ENCODE results near the gene LMF1.
A peak's percentile ranks its signal among the peaks of the same experiment; 100 is the strongest.

LMF1 gene

GRCh38 chr16:932831-933330 is 37.9 kb downstream of the LMF1 start:
- Histone ChIP-seq H3K4me3 (ENCODE audit: insufficient read length, low read depth) (no peak overlapping the region), H3K27me3 (ENCODE audit: insufficient read depth, insufficient read length) (no peaks in the 10 kb centered on the region), H3K4me1 (ENCODE audit: insufficient read depth, insufficient read length) (peaks cover 22% of the 10 kb centered on the region), H3K9ac (ENCODE audit: insufficient read length, low read depth) (no peak overlapping the region), H3K9me3 (ENCODE audit: insufficient read depth, low read length) (no peaks in the 10 kb centered on the region), H3K36me3 (ENCODE audit: insufficient read depth, insufficient read length, low read length) (peaks cover 6% of the 10 kb centered on the region)
- no peak for DNase-seq (ENCODE audit: low read depth, low spot score)
- TF ChIP-seq ZNF274 (IDR thresholded peaks at IDR 0.05; ENCODE audit: low read depth, low read length) = no peak
- TF ChIP-seq YY1 (IDR thresholded peaks at IDR 0.05; ENCODE audit: insufficient read depth, insufficient read length) = no peak
- no peak for TF ChIP-seq SUZ12 (IDR thresholded peaks at IDR 0.05; ENCODE audit: extremely low read depth, insufficient read depth, insufficient read length)

GRCh38 chr16:931626-932500 is 38.9 kb downstream of the LMF1 start:
- Histone ChIP-seq H3K4me3 (ENCODE audit: insufficient read length, low read depth) (no peak overlapping the region), H3K9me3 (ENCODE audit: insufficient read depth, low read length) (peaks cover 5% of the 10 kb centered on the region; the same call in 1 of the 2 replicates), H3K27me3 (ENCODE audit: insufficient read depth, insufficient read length) (no peaks in the 10 kb centered on the region), H3K9ac (ENCODE audit: insufficient read length, low read depth) (peak overlapping the region; percentile 16), H3K36me3 (ENCODE audit: insufficient read depth, insufficient read length, low read length) (peaks cover 6% of the 10 kb centered on the region), H3K4me1 (ENCODE audit: insufficient read depth, insufficient read length) (peaks cover 26% of the 10 kb centered on the region)
- DNase-seq (ENCODE audit: low read depth, low spot score) = no peak
- no peak for TF ChIP-seq ZNF274 (IDR thresholded peaks at IDR 0.05; ENCODE audit: low read depth, low read length)
- no peak for TF ChIP-seq SUZ12 (IDR thresholded peaks at IDR 0.05; ENCODE audit: extremely low read depth, insufficient read depth, insufficient read length)
- no peak for TF ChIP-seq YY1 (IDR thresholded peaks at IDR 0.05; ENCODE audit: insufficient read depth, insufficient read length)

- DNase-seq (ENCODE audit: low read depth, low spot score) = no peak
- H3K36me3 ChIP-seq (ENCODE audit: insufficient read depth, insufficient read length, low read length) = peaks cover 6% of the 10 kb centered on the region
- peak overlapping the region; percentile 16 for H3K9ac ChIP-seq (ENCODE audit: insufficient read length, low read depth)
- H3K27me3 ChIP-seq (ENCODE audit: insufficient read depth, insufficient read length) = no peaks in the 10 kb centered on the region
- TF ChIP-seq SUZ12 (IDR thresholded peaks at IDR 0.05; ENCODE audit: extremely low read depth, insufficient read depth, insufficient read length) (no peak), ZNF274 (IDR thresholded peaks at IDR 0.05; ENCODE audit: low read depth, low read length) (no peak), YY1 (IDR thresholded peaks at IDR 0.05; ENCODE audit: insufficient read depth, insufficient read length) (no peak)
- no peak overlapping the region for H3K4me3 ChIP-seq (ENCODE audit: insufficient read length, low read depth)
- H3K4me1 ChIP-seq (ENCODE audit: insufficient read depth, insufficient read length) = peaks cover 26% of the 10 kb centered on the region
- H3K9me3 ChIP-seq (ENCODE audit: insufficient read depth, low read length) = peaks cover 12% of the 10 kb centered on the region
Measured at GRCh38 chr16:931171-931570, 39.6 kb downstream of the LMF1 start.

- no peak for DNase-seq (ENCODE audit: low read depth, low spot score)
- no peak overlapping the region for H3K9ac ChIP-seq (ENCODE audit: insufficient read length, low read depth)
- no peak overlapping the region for H3K4me3 ChIP-seq (ENCODE audit: insufficient read length, low read depth)
- H3K9me3 ChIP-seq (ENCODE audit: insufficient read depth, low read length) = peaks cover 17% of the 10 kb centered on the region
- peaks cover 26% of the 10 kb centered on the region for H3K4me1 ChIP-seq (ENCODE audit: insufficient read depth, insufficient read length)
- H3K27me3 ChIP-seq (ENCODE audit: insufficient read depth, insufficient read length) = no peaks in the 10 kb centered on the region
- peaks cover 9% of the 10 kb centered on the region for H3K36me3 ChIP-seq (ENCODE audit: insufficient read depth, insufficient read length, low read length)
- no peak for TF ChIP-seq YY1 (IDR thresholded peaks at IDR 0.05; ENCODE audit: insufficient read depth, insufficient read length)
- no peak for TF ChIP-seq SUZ12 (IDR thresholded peaks at IDR 0.05; ENCODE audit: extremely low read depth, insufficient read depth, insufficient read length)
- TF ChIP-seq ZNF274 (IDR thresholded peaks at IDR 0.05; ENCODE audit: low read depth, low read length) = no peak
Measured at GRCh38 chr16:930511-930910, 40.3 kb downstream of the LMF1 start.

- peaks cover 9% of the 10 kb centered on the region for H3K36me3 ChIP-seq (ENCODE audit: insufficient read depth, insufficient read length, low read length)
- peaks cover 26% of the 10 kb centered on the region for H3K4me1 ChIP-seq (ENCODE audit: insufficient read depth, insufficient read length)
- no peak overlapping the region for H3K4me3 ChIP-seq (ENCODE audit: insufficient read length, low read depth)
- DNase-seq (ENCODE audit: low read depth, low spot score) = no peak
- peak overlapping the region; percentile 76 for H3K9ac ChIP-seq (ENCODE audit: insufficient read length, low read depth)
- TF ChIP-seq ZNF274 (IDR thresholded peaks at IDR 0.05; ENCODE audit: low read depth, low read length) (no peak), SUZ12 (IDR thresholded peaks at IDR 0.05; ENCODE audit: extremely low read depth, insufficient read depth, insufficient read length) (no peak), YY1 (IDR thresholded peaks at IDR 0.05; ENCODE audit: insufficient read depth, insufficient read length) (no peak)
- peaks cover 17% of the 10 kb centered on the region for H3K9me3 ChIP-seq (ENCODE audit: insufficient read depth, low read length)
- H3K27me3 ChIP-seq (ENCODE audit: insufficient read depth, insufficient read length) = no peaks in the 10 kb centered on the region
Measured at GRCh38 chr16:930076-930475, 40.7 kb downstream of the LMF1 start.

- Histone ChIP-seq H3K9ac (ENCODE audit: insufficient read length, low read depth) (peak overlapping the region; percentile 76), H3K36me3 (ENCODE audit: insufficient read depth, insufficient read length, low read length) (peaks cover 9% of the 10 kb centered on the region), H3K4me1 (ENCODE audit: insufficient read depth, insufficient read length) (peaks cover 26% of the 10 kb centered on the region), H3K9me3 (ENCODE audit: insufficient read depth, low read length) (peaks cover 17% of the 10 kb centered on the region), H3K4me3 (ENCODE audit: insufficient read length, low read depth) (peak overlapping the region; percentile 8), H3K27me3 (ENCODE audit: insufficient read depth, insufficient read length) (no peaks in the 10 kb centered on the region)
- peak; percentile 38 for DNase-seq (ENCODE audit: low read depth, low spot score)
- TF ChIP-seq SUZ12 (IDR thresholded peaks at IDR 0.05; ENCODE audit: extremely low read depth, insufficient read depth, insufficient read length) (no peak), YY1 (IDR thresholded peaks at IDR 0.05; ENCODE audit: insufficient read depth, insufficient read length) (no peak), ZNF274 (IDR thresholded peaks at IDR 0.05; ENCODE audit: low read depth, low read length) (no peak)
Measured at GRCh38 chr16:929227-930073, 41.3 kb downstream of the LMF1 start.
